Measurements from ENCODE around the gene SNRNP70. TPM values are rescaled to one million over a fixed set of nuclear protein-coding genes. Genes with fewer than 3 reads are reported as not detected.

Gene SNRNP70
- total and polyA plus RNA-seq, 2 of the 13 experiments (the other 11 are each of a cell fraction or from before 2014, with no cell fraction given) = 150 to 210 TPM

- TF ChIP-seq ZGPAT (CRISPR knock-in tag; IDR thresholded peaks at IDR 0.05) (0 out of 2 replicates have a peak, but pooled peaks have one; percentile 47), FOXK1 (CRISPR knock-in tag; IDR thresholded peaks at IDR 0.05; ENCODE audit: borderline replicate concordance, low read depth) (peak; percentile 79; the same call in 1 of the 2 replicates), ZSCAN12 (CRISPR knock-in tag; IDR thresholded peaks at IDR 0.05) (no peak), PAXIP1 (CRISPR knock-in tag; conservative IDR thresholded peaks at IDR 0.05) (peak; percentile 56), GATA4 (IDR thresholded peaks at IDR 0.05; ENCODE audit: borderline replicate concordance, low read depth) (no peak), ESRRA (CRISPR knock-in tag; IDR thresholded peaks at IDR 0.05; ENCODE audit: low read depth) (0 out of 2 replicates have a peak, but pooled peaks have one; percentile 33), NR2C2 (CRISPR knock-in tag; IDR thresholded peaks at IDR 0.05; ENCODE audit: borderline replicate concordance) (peak; percentile 71), KLF12 (CRISPR knock-in tag; IDR thresholded peaks at IDR 0.05; ENCODE audit: borderline replicate concordance) (no peak), RAD51 (IDR thresholded peaks at IDR 0.05; ENCODE audit: borderline replicate concordance) (no peak), ZMYM3 (CRISPR knock-in tag; IDR thresholded peaks at IDR 0.05) (no peak), TBX2 (CRISPR knock-in tag; IDR thresholded peaks at IDR 0.05; ENCODE audit: borderline replicate concordance) (peak; percentile 33; the same call in 1 of the 2 replicates), SP4 (CRISPR knock-in tag; IDR thresholded peaks at IDR 0.05) (0 out of 2 replicates have a peak, but pooled peaks have one; percentile 30), HNRNPL (IDR thresholded peaks at IDR 0.05; ENCODE audit: low read depth, low read length) (no peak), KAT8 (CRISPR knock-in tag; IDR thresholded peaks at IDR 0.05) (peak; percentile 76), CENPT (CRISPR knock-in tag; IDR thresholded peaks at IDR 0.05; ENCODE audit: low read depth) (no peak), ZNF430 (CRISPR knock-in tag; IDR thresholded peaks at IDR 0.05) (peak; percentile 49; the same call in 1 of the 2 replicates), ZFP37 (CRISPR knock-in tag; IDR thresholded peaks at IDR 0.05; ENCODE audit: borderline replicate concordance) (0 out of 2 replicates have a peak, but pooled peaks have one; percentile 34), ZNF460 (CRISPR knock-in tag; IDR thresholded peaks at IDR 0.05; ENCODE audit: borderline replicate concordance) (no peak), ZNF253 (CRISPR knock-in tag; IDR thresholded peaks at IDR 0.05; ENCODE audit: borderline replicate concordance) (no peak), GABPA (IDR thresholded peaks at IDR 0.05; ENCODE audit: low read depth, low read length) (0 out of 2 replicates have a peak, but pooled peaks have one; percentile 6), GABPA (CRISPR knock-in tag; IDR thresholded peaks at IDR 0.05; ENCODE audit: low read depth) (peak; percentile 59), ZNF691 (CRISPR knock-in tag; IDR thresholded peaks at IDR 0.05; ENCODE audit: borderline replicate concordance, low read depth) (0 out of 2 replicates have a peak, but pooled peaks have one; percentile 42), KLF16 (CRISPR knock-in tag; IDR thresholded peaks at IDR 0.05) (0 out of 4 replicates have a peak, but pooled peaks of 1 of the 2 experiments have one; percentile 22)
Measured at GRCh38 chr19:49155005-49155819, 70.0 kb downstream of the SNRNP70 start, which contains the start of gene HRC (continued).
